NCI-H128 (cell line): ENCODE measurements around the gene NTM.

Experiments used
- DNase-seq: peaks from one replicate; lab custom pipeline; 2025; ENCODE audit not compliant: unreplicated experiment; lab: John Stamatoyannopoulos, UW

Gene NTM

DNA sequence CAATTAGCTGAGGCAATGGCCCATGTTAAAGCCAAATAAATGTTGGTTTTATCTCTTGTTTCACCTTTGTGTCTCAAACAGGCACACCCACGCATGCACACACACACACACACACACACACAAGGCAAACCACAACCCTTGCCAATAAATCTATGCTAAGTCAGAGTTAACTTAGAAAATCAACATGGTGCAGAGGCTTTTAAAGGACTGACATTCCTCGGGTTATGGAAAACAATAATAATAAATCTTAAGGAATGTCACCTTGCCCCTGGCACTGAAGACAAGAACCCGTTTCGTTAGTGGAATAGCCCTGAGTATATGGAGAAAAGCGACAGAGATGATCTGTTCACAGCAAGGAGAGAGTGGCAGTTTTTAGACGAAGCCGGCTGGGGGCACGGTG is 326.3 kb downstream of the NTM start:
- no peak for DNase-seq

DNA sequence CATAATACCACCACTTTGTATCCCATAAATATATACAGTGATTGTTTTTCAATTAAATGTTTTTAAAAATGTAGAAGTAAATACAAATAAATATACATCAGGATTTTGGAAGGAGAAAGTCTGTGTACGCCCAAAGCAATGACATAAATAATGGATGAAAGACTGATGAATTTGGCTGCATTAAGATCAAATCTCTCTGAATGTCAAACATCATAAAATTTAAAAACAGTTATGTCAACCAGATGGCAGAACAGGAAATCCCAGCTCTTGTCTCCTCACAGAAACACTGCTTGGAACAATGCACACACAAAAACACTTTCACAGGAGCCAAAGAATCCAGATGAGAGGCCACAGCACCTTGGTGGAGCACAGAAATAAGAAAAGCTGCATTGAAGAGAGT is 332.9 kb downstream of the NTM start:
- DNase-seq, result no peak

DNA sequence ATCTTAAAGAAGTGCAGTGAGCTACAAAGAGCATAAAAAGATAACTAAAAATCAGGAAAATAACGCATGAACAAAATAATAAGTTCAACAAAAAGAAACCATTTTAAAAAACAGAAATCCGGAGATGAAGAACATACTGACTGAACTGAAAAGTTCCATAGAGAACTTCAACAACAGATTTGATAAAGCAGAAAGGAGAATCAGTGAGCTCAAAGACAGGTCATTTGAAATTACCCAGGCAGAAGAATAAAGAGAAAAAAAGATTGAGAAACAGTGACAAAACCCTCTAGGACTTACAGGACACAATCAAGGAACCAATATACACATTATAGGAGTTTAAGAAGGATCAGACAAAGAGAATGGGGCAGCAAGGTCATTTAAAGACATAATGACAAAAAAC is 334.3 kb downstream of the NTM start:
- DNase-seq, result no peak

DNA sequence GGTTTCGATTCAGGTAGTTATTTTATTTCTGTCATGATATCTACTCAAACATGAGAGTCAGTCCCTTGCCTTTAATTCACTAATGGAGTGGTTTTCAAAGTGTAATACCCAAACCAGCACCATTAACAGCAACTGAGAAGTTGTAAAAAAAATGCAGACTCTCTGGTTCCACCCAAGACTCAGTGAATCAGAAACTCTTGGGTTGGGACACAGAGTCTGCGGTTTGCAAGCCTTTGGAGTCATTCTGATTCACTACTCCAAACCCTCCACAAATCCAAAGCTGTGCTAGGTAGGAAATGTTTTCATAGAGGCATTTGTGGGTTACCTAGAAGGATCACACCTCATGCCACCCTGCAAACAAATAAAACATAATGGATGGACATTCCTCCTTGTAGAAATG is 340.1 kb downstream of the NTM start:
- no peak for DNase-seq

DNA sequence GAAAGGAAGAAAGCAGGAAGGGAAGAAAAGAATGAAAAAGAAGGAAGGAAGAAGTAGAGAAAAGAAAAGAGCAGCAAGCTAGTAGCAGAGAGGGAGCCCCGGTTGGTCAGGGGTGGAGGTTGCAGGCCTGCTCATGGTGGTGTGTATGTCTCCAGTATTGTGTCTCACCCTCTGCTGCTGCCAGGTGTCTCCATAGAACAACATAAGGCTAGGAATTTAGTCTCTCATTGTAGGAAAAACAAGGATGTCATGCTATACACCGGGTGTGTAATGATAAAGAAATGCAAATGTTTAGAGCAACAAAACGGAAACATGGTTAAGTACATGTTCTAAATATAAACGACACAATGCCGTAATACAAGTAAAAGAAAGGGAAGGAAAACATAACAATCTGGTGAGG is 342.5 kb downstream of the NTM start:
- DNase-seq, result no peak

DNA sequence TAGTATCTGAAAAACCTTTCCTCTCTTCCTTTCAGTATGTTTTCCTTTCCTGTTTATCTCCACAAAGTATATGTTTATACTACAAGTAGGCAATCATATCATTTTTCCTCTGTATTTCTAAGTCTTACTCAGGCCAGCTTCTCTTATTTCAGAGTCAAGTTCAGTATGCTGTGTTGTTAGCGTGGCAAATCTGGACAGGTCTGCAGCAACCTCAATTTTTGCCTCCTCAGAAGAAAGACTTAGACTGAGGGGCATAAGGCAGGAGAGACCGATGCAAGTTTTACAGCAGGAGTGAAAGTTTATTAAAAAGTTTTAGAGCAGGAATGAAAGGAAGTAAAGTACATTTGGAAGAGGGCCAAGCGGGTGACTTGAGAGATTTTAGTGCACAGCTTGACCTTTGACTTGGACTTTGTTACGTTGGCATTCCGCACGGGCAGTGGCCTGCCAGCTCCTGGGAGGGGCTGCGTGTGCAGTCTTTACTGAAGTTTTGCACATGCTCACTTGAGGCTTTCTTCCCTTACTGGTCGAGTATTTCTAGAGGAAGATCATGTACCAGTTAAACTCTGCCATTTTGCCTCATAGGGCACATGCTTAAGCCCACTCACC is 343.2 kb downstream of the NTM start:
- DNase-seq, result no peak

DNA sequence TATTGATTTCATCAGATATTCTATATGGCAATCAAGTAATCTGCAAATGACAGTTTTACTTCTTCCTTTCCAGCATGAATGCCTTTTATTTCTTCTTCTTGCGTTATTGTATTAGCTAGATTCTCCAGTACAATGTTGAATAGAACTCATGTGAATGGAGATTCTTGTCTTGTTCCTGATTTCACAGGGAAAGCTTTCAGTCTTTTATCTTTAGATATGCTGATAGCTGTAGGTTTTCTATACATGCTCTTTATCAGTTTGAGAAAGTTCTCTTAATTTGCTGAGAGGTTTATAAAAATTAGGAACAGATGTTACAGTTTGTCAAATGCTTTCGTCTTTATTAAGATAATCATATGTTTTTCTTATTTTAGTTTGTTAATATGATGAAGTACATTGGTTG is 347.2 kb downstream of the NTM start:
- no peak for DNase-seq

DNA sequence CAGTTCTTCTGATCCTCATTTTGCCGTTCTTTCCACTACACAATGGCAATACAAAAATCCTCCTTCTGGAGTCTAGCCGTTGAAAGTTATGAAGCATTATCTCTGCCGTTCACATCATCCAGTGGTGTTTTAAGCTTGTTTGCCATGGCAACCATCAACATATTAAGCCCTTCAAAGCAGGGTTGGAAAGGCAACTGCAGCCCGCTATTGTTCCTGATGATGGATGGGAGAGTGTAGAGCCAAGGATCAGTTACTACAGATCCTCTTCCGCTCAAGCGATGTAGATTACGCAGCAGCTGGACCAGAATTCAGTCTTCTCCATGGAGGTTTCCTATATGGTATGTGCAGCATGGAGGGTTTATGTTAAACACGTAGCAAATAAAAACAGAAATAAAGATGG is 352.7 kb downstream of the NTM start:
- no peak for DNase-seq

DNA sequence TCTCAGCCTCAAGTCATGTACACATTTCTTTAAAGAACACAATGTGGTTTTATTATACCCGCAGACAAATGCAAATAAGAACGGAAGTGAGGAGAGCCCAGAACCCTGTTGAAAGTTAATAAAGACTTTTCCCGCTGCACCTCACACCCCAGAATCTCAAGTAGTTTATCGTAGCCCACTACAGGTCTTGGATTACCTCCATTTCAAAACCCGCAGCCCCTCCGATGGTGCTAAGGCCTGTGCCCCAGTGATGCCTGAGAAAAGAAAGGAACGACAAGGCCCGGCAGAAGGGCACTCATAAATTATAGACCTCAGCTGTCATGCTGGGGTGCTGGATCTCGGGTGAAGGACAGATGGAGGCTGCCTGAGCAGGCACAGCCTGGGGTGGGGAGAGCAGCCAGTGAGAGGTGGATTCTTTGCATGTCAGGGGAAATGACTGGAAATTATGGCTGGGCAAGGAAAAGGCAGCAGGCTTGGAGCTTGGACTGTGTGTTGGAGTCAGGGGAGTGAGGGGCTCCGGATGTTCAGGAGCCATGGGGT is 354.1 kb downstream of the NTM start:
- DNase-seq, result no peak

DNA sequence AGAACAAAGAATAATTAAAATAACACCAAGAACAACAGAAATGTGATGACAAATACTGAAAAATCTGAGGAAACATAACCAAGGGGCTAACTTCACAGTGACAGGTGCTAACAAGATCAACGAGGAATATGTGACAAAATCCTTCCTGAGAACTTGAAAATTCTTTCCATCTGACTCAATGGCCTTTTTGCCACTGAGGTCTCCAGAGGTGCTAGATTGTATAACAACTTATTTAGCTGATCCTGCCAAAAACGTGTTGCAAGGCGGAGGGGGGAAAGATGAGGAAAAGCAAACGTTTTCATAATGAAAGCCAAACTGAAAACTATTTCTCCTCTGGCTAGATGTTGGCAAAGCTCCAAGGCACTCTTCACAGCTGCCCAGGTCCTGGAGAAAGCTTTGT is 364.5 kb downstream of the NTM start:
- no peak for DNase-seq

DNA sequence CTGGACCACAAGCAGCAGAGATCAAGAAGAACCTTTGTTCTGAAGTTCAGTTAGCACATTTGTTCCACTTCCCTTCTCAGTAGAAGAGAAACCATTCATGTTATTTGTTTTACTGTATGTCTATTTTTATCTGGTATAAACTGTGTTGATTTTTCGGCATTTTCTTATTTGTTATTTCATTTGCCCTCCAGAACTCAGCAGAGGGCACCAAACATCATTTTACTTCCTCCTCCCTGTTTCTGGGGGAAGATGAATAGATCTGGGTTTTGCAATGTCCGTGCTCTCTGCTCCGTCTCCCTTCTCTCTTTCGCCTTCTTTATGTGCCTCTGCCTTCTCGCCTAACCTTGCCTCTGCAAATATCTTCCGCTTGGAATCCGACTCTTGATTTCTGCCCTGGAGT is 366.9 kb downstream of the NTM start:
- DNase-seq, result no peak

DNA sequence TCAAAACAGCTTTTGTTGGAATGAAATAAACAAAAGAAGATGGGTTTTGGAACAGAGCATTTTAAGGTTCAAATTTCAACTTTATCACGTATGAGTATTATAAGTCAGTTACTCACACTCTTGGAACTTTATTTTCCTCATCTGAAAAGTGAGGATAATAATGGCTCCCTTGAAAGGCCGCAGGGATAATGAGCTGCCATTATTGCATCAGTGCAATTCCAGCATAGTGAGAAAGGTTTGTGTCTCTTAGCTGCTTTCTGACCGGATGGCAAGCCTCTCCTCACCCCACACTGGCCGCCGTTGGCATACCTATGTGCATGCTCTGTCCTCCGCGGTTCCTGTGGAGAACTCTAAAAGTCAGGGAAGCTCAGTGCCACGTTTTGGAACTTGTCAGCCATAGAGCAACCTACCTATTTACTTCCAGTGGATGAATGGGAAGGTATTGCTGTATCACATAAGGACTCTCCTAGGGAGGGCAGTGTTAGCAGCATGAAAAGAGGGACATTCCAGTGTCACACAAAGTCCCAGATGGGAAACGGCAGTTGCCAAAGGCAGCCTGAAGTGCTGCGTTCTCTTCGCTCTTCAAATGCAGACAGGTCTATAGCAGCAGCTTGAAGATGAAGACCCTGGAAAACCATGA is 368.9 kb downstream of the NTM start:
- no peak for DNase-seq

DNA sequence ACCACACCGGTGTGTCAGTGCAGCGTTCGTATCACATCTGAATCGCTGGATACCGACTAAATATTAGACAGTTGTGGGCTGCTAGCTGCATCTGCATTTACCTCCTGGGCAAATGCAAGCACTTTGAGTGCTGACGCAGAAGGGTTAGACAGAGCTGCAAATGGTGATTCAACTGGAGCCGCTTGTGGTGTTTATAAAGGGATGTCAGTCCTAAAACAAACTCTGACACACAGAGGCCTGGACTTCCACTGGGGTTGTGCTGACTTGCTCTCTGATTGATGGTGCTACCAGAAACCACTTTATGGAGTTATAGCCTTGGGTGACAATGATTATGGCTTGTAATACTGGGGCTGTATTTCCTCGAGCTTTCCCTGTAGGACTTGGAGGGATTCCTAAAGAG is 374.4 kb downstream of the NTM start:
- no peak for DNase-seq

DNA sequence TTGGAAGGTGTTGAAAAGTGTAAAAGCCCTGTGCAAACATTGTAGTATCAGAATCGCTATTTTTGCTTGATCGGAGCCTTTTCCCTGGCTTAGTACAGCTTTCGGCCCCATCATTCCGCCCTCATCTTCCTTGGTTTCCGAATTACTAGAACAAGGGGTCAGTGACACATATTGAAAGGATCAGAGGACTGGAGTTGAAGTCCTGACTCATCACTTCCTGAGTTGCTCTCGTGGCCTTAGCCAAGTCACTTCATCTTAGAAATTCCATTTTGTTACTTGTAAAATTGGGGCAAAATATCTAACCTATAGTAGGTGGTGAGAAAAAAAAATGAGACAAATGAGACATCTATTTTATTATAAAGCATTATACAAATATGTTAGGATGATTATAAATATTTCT is 375.0 kb downstream of the NTM start:
- no peak for DNase-seq

DNA sequence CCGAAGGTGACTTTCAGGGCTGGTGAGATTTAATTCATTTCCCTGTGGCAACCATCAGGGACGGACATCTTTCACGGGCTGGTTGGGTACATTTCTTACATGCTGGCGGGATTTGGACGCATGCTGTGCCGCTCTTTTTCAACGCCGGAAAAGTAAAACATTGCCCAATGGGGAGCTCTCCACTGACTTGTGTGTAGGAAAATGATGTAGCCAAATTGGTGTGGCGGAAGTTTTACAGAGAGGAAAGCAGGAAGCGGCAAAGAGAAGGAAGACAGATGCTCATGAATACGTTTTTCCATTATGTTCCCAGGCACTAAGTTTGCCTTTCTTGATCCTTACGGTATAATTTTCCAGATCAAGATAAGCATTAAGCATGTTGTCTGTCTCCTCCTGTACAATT is 375.8 kb downstream of the NTM start:
- no peak for DNase-seq

DNA sequence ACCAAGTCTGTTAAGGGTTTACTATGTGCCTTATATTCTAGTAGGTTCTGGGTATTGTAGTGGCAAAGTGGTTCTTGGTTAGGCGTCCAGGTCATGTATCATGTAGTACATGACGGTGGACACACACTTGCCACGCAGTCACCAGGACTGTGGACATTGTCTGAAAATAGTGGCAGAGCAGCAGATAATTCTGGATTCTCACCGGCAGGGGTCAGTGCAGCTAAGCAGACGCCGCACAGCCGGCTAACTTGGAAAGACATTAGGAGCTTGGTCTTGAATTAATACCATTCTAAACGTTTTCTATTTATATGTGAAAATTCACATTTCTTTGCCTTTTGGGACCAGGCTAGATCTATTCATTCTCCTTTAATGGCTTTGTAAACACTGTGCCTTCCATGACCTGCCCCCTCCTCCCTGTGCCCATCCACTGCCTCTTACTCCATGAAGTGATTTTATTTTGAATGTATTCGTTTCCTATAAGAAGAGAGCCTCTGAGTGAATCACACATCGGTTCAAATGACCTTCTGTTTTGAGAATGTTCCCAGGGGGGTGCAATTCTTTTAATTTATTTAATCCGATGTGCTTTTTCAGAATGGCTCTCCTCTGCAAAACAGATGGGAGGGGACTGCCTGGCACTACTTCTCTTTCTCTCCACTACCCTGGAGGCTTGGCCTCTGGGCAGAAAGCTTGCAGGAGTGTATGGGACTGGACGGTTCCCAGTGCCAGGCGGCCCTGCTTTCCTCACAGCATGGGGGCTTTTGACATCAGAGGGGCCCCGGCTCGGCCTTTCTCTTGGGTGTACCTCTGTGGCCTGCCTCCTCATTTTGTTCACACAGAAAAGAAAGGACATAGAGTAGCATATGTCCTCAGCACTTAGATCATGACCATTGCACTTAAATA is 378.0 kb downstream of the NTM start:
- no peak for DNase-seq

DNA sequence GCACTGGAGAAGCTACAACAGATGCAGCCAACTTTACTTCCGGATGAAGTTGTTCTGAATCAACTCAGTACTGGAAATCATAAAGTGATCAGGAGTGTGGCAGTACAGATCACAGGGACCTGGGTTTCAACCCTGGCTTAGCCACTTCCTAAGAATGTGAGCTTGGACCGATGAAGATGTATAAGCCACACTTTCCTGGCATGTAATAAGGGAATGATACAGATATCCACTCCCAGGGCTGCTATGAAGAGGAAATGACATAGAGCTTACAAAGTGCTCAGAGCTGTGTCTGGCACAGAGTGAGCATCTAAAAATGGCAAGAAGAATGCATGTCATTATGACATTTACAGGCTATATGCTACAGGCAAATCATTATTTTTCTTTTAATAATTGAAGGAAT is 378.7 kb downstream of the NTM start:
- no peak for DNase-seq

DNA sequence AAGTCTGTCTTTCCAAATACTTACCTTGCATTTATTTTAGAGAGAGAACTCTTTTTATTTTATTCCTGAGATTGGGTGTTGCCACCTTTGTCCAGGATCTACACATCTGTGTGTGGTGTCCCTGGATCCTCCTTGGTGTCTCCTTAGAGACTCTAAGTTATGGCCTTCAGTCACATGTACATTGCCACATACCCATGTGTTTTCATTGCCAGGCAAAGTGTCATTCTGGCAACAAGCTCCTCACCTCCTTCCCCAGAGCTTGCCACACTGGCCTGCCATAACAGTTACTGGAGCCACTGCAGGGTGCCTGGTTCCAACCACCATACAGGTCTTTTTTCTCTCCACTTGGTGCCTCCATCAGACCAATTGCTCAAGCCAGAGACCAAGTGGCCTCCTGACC is 379.7 kb downstream of the NTM start:
- DNase-seq, result no peak

DNA sequence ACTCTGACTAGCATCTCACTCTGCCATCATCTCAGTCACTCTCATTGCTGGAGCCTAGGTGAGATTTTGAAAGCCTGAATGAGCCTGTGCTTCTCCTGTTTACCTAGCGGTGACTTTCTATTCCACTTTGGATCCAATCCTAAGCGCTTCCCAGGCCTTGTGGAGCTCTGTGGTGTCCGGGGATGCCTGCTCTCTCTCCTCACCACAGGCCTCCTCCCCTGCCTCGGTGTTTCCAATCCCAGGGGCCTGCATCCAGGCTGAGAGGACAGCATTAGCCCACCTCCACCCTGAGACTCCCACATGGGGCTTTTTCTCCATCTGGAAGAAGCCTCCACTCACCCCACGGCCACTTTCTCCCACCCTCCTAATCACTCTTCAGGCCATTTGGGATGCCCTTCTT is 380.3 kb downstream of the NTM start:
- DNase-seq, result no peak

DNA sequence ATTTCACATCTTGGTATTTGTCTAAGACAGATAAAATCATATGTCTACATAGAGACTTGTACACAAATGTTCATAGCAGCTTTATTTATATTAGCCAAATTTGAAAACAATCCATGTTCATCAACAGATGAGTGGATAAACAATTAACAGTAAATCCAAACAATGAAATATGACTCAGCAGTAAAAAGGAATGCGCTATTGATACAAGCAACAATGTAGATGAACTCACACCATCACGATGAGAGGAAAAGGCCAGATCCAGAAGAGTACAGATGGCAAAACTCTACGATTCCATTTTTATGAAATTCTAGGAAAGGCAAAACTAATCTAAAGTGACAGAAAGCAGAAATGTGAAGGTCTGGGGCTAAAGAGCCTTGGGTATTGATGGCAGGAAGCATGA is 384.3 kb downstream of the NTM start:
- DNase-seq, result no peak

DNA sequence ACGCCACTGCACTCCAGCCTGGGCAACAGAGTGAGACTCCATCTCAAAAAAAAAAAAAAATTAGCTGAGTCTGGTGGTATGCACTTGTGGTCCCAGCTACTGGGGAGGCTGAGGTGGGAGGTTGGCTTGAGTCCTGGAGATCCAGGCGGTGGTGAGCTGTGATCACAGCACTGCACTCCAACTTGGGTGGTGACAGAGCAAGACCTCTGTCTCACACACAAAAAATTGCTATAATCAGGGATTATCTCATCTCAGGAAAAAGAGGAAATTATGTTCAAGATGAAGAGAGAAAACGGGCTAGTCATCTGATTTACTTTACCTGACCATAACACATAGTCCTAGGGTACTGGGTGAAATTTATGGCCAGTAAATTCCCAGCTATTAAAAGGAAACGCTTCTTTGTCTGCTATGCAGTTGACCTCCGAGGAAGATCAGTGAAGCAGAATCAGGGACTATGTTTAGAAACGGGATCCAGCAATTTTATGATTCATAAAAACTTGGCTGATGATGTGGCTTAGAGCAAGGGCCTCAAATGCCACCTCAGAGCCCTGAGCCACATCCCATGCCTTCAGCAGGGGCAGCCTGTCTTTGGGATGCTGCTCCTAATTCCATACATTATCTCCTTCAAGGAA is 386.2 kb downstream of the NTM start:
- no peak for DNase-seq

DNA sequence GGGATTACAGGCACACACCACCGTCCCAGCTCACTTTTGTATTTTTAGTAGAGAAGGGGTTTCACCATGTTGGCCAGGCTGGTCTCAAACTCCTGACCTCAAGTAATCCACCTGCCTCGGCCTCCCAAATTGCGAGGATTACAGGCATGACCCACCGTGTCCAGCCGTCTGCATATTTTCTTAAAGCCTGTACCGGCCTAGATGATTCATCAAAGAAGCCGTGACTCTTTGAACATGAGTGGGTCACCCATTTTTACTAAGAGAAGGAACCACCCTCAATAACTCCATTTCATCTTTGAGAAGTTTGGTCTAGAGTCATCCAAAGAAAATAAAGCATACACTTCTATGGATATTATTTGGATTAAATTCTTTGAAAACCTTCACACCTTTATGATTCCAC is 388.3 kb downstream of the NTM start:
- no peak for DNase-seq
